HG03520 (cell line): ENCODE data around the gene RPS21.

Experiments used
- ATAC-seq: cut with Tn5 transposase; IDR thresholded peaks from one replicate; pipeline ENCODE4 v1.9.1; 2021; ENCODE audit warnings: mild to moderate bottlenecking, moderate library complexity; ENCODE audit not compliant: unreplicated experiment

Gene RPS21

DNA sequence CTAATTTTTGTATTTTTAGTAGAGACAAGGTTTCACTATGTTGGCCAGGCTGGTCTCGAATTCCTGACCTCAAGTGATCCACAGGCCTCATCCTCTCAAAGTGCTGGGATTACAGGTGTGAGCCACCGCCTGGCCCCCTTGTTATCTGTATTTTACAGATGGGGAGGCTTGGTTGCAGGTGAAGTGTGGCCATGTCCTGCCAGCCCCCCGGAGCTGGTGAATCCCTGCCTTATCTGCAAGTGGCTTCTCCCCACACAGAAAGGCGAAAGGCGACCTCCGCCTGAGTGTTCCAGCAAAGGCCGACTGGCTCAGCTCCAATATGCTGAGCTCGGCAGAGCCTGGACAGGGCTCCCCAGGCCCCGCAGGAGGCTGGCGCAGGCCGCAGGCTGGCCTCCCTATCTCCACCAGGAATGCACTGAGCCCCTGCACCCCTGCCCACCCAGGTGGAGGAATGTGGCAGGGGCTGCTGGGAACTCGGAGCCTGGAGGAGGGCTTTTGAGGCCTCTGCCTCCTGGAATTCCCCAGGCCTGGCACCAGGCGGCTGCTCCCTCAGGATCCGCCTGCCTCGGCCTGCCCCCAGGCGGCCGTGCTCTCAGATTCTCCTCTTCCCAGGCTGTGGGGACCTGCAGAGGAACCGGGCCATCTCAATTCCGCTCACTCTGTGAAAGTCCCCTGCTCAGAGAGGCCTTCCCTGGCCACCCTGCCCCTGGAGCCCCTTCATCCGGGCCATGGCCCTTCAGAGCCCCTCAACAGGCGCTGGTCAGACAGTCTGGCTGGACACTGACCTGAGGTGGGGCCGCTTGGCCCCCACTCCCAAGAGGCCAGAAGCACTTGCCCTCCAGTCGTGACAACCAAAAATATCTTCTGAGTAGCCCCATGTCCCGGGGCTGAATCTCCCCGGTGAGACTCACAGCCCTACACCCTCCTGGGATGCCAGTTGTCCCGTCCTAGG is 10.5 kb upstream of the RPS21 start:
- no peak for ATAC-seq

DNA sequence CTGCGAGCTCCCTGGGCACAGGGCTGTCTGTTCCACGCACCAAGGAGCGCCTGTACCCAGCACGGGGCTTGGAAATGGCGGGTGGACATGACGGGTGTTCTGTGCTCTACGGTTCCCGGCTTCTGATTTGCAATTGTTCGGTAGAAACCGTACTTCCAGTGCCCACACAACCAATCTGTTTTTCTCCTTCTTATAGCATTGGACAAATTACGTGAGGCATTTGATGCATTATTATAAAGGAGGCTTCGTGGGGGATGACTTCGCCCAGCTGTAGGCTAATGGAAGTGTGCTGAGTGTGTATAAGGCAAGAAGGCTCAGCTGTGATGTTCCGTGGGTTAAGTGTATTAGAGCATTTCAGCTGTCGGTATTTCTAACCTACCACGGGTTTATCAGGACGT is 9.8 kb upstream of the RPS21 start:
- no peak for ATAC-seq

- ATAC-seq, result no peak
Observed at GRCh38 chr20:62377615-62378178, 9.2 kb upstream of the RPS21 start.

GRCh38 chr20:62378215-62378614 is 8.7 kb upstream of the RPS21 start:
- no peak for ATAC-seq

GRCh38 chr20:62381202-62381797 is 5.6 kb upstream of the RPS21 start:
- ATAC-seq, result no peak

DNA sequence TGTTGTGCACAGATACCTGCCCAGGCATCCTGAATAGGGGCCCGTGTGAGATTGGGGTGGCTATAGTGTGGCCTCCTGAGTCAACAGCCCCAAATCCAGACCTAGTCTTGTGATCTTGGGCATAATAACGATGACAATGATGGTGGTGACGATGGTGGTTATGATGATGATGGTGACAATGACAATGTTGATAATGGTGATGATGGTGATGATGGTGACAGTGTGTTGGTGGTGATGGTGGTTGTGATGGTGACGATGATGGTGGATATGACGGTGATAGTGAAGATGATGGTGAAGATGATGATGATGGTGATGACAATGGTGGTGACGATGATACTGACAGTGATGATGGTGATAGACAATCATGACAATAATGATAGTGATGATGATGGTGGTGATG is 5.1 kb upstream of the RPS21 start:
- no peak for ATAC-seq

GRCh38 chr20:62382306-62383198 is 4.4 kb upstream of the RPS21 start:
- ATAC-seq, result peak; percentile 52

DNA sequence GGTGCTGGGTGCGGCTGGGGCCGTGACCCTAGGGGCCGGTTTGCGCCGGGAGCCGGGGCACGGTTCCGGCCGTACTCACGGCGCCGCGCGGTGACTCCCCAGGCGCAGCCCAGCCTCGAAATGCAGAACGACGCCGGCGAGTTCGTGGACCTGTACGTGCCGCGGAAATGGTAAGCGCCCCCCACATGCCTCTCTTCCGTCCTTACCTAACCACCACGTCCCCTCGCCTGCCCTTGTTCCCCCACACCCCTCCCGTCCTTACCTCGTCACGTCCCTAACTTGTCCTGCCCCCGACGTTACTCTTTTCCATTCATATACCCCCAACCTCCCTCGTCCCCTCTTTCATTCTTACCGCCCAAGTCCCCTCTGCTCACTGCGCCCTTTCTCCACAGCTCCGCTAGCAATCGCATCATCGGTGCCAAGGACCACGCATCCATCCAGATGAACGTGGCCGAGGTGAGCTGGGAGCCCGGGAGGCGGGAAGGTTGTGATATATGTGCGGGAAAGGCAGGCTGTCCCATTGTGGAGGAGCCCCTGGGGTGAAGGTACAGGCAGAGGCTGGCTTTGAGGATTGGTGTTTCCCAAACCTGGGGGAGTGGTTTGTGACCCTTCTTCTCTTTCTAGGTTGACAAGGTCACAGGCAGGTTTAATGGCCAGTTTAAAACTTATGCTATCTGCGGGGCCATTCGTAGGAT is 463 bp downstream of the RPS21 start:
- ATAC-seq, result no peak

- ATAC-seq, result no peak
Observed at GRCh38 chr20:62387933-62388635, 1.2 kb downstream of the RPS21 start.

GRCh38 chr20:62388839-62389600 is 2.1 kb downstream of the RPS21 start:
- no peak for ATAC-seq

DNA sequence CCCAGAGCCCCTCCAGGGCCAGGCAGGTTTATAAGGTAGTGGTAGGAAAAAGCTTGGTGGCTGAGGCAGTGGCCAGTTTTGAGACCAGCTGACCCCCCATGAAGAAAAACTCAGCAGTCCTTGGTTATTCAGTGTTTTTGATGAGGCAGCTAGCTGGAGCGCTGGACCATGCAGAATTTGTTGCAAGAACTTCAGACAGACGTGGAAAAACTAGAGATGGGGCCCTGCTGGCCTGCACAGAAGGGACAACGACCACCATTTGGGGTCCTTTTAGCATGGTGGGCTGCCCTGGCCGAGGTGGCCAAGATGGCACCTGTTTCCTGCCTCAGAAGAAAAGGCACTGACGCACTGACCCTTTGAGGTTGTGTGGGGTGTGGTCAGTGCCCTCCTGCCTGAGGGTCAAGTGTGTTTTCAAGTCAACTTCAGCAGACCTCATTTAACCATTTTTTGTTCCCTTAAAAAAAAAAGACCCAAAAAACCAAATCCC is 2.7 kb downstream of the RPS21 start:
- ATAC-seq, result no peak

- ATAC-seq, result no peak
Observed at GRCh38 chr20:62390317-62391164, 3.6 kb downstream of the RPS21 start.

DNA sequence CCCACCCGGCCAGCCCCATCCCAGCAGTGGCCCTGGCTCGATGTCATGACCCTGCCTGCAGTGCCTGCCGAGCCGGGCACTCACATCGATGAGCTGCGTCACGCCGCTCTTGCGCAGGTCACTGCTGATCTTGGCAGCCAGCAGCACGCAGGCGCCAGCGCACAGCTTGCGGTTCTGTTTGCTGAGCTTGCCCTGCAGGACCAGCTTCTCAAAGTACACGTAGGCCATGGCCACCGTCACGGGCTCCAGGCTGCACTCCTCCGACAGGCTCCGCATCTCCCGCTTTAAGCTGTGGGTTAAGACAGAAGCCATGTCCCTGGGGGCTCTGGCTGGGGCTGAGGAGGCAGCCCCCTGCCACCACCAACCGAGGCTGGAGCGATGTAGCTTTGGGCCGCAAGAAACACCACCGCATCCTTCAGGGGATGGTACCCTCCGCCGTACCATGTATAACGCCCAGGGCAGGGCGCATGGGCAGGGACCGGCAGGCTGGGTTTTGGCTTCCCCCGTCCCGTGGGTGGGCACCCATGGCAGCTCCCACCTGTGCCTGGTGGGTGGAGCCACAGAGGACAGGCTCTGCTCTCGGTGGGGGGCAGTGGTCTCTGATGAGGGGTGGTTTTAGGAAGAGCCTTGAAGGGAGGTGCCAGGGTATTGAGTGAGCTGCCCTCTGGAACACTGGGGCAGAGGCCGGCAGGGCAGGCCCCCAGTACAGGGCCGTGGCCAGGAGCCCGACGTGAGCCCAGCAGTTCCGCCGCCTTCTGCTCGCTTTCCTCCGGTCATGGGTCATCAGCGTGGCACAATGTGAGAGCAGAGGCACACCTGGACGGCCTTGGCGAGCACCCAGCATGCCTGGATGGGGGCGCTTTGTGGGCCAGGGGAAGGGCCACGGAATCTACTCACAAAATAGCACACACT is 4.5 kb downstream of the RPS21 start:
- no peak for ATAC-seq

DNA sequence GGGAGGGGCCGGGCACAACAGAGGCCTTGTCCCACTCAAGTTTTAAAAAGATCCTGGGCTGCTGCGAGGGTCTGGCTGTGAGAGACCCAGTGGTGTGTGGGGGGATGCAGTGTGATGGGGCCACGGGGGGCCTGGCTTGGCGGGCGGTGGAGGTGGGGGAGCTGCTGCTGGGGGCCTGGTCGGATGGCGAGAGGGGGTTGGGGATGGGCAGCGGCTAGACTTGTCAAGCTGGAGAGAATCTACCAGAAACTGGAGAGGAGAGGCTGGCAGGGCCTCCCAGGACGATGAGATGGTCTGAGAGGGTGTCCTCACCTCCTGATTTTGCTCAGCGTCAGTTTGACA is 5.1 kb downstream of the RPS21 start:
- ATAC-seq, result no peak

DNA sequence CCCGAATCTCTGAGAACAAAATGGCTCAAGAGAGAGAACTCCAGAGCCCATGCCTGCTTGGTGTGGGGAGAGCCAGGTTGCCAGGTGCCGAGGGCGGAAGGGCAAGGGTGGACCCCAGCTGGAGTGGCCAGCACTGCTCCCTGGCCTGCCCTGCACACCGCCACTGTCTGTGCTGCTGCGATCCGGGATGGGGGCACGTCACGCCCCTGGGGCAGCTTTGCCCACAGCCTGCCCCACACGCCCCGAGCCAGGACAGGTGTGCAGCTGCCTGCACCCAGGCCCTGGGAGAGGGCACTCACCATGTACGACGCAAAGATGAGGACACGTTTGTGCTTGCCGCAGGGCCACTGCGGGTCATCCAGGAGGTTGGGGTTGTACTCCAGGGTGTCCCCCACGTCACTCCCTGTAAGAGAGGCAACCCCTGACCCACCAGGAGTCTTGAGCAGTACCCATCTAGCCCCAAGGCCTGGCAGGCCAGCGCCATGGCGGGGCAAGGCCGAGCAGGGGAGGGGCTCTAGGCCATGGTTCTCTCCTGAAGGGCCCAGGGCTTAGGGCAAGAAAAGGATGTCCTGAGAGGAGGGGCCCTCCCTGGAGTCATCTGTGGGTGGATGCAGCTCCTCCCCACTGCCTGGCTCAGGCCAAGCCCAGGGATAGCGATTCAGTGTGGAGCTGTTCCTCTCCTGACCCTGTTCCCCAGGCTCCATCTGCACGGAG is 5.9 kb downstream of the RPS21 start:
- ATAC-seq, result no peak

DNA sequence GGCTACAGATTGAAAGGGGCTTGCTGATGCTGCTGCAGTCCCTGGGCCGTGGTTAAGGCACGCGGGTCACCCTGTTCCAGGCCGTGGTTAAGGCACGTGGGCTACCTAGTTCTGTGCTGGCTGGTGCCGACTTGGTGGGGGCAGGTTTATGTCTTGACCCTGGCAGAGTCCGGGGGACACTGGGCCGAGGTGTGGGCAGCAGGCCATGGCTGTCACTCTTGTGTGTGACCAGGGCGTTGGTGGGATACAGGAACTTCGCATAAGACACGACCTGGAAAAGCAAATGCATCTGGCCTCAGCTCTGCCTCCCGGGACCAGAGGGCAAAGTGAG is 6.4 kb downstream of the RPS21 start:
- ATAC-seq, result no peak

DNA sequence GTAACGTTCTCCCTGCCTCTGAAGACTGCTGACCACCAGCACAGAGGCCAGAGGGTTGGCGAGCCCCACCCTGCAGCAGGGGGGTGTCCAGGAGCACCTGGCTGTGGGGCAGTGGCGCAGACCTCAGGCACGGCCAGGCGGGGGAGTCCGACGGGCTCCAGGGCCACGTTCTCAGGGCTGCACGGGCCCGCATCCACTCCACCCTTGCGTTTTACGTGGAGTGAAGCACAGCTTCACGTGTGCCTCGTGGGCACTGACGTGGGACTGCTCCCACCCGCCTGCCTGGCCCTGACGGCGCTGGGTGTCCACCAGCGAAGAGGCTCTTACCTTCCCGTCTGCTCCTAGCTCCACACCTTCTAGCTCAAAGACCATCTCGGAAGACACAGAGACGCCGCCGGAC is 6.9 kb downstream of the RPS21 start:
- ATAC-seq, result no peak
